ENCODE measurements around the gene ZNRF3. TPM values are rescaled to one million over a fixed set of nuclear protein-coding genes. Genes with fewer than 3 reads are reported as not detected.
"Not testable (repeated sequence)": the region's sequence is repeated elsewhere in the genome, so short reads cannot be mapped to it uniquely, and the experiment has no call there.

The ZNRF3 gene
- polyA plus RNA-seq, 1 of the 3 experiments (the other 2 are of a cell fraction), result 4.2 TPM

DNA sequence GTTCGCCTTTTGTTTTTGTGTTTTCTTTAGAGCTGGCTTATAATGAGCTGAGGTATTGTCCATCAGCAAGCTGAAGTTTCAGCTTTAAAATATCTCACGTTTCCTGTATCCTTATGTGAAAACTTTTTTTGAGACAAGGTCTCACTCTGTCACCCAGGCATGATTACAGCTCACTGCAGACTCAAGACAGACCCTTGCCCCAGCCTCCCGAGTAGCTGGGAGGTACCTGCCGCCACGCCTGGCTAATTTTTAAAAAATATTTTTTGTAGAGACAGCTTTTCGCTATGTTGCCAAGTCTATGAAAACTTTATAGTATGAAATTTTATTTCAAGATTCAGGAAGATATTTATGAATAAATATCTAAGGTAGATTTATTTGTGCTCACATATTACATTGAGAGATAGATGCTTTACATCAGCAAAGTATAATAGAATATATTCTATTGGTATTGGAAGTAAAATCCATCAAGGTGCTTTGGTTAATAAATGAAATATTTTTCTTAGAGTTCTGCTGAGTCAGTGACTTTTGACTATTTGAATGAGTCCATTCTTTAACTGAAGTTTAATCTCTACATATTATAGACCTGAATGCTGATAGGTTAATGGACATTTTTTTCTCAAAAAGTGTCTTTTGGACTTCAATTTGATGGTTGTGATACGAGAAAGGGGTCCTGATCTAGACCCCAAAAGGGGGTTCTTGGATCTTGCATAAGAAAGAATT is 199.6 kb downstream of the ZNRF3 start (continued):
- TF ChIP-seq, protein P1, sequence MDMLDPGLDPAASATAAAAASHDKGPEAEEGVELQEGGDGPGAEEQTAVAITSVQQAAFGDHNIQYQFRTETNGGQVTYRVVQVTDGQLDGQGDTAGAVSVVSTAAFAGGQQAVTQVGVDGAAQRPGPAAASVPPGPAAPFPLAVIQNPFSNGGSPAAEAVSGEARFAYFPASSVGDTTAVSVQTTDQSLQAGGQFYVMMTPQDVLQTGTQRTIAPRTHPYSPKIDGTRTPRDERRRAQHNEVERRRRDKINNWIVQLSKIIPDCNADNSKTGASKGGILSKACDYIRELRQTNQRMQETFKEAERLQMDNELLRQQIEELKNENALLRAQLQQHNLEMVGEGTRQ (IDR thresholded peaks at IDR 0.05; ENCODE audit: borderline replicate concordance, low read depth, low read length), result no peak
- TF ChIP-seq YY1 (IDR thresholded peaks at IDR 0.05; ENCODE audit: low read depth) (no peak), RXRA (IDR thresholded peaks at IDR 0.05; ENCODE audit: borderline replicate concordance, low read depth) (no peak), GABPA (IDR thresholded peaks at IDR 0.05; ENCODE audit: low read depth) (no peak), TCF12 (IDR thresholded peaks at IDR 0.05) (no peak), NFIC (IDR thresholded peaks at IDR 0.05; ENCODE audit: borderline replicate concordance) (no peak), EZH2phosphoT487 (IDR thresholded peaks at IDR 0.05; ENCODE audit: borderline replicate concordance, low read depth) (no peak), TEAD4 (IDR thresholded peaks at IDR 0.05; ENCODE audit: borderline replicate concordance, insufficient read depth) (no peak), RCOR1 (IDR thresholded peaks at IDR 0.05; ENCODE audit: low read length) (no peak), MEF2A (IDR thresholded peaks at IDR 0.05; ENCODE audit: borderline replicate concordance, low read depth) (no peak)

GRCh38 chr22:29083576-29083932 is 200.2 kb downstream of the ZNRF3 start:
- H3K79me2 ChIP-seq (ENCODE audit: insufficient read depth); H3K4me2 ChIP-seq; H3F3A ChIP-seq (replicated peaks; ENCODE audit: insufficient read depth); H3K36me3 ChIP-seq (replicated peaks in 1 of 2; ENCODE audit: control insufficient read depth in 1 of 2, insufficient read depth in 2 of 2, low read length in 1 of 2); CTCF ChIA-PET; POLR2A ChIA-PET; H3K27me3 ChIP-seq (ENCODE audit: insufficient read depth); H3K27ac ChIP-seq (ENCODE audit: low read depth in 2 of 2, low read length in 1 of 2); H4K20me1 ChIP-seq (ENCODE audit: insufficient read depth); DNase-seq; H3K9me2 ChIP-seq; H3K9me3 ChIP-seq; H3K9ac ChIP-seq; H3K4me3 ChIP-seq (ENCODE audit: low read depth in 2 of 2, low read length in 1 of 2); H2AFZ ChIP-seq (ENCODE audit: low read depth): not testable (repeated sequence)
- H3K4me1 ChIP-seq (ENCODE audit: control insufficient read depth in 1 of 2, insufficient read depth in 2 of 2, low read depth in 1 of 2, low read length in 1 of 2), result peaks cover 7 to 30% of the 10 kb centered on the region in 2 experiments; a peak in 3 of 4 replicates
- 95% methylated on average over 7 of the region's 7 CpGs for WGBS (ENCODE audit: low lambda C conversion rate)

DNA sequence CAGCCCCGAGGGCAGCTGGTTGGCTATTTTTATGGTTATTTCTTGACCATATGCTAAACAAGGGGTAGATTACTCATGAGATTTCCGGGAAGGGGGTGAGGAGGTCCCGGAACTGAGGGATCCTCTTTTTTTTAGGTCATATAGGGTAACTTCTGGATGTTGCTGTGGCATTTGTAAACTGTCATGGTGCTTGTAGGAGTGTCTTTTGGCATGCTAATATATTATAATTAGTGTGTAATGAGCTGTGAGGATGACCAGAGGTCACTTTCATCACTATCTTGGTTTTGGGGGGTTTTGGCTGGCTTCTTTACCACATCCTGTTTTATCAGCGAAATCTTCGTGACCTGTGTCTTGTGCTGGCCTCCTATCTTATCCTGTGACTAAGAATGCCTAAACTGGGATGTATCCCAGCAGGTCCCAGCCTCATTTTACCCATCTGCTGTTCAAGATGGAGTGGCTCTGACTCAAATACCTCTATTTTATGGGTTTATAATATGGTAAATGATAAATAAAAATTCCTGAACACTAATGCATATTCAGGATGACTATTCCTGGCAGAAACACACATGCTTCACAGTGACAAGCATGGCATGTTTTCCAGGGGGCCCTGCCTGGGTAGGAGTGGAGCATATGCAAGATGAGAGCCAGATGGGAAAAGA is 200.7 kb downstream of the ZNRF3 start:
- ChIA-PET CTCF (no interaction called here), POLR2A (no interaction called here)
- H3K4me2 ChIP-seq, result no peak overlapping the region
- H4K20me1 ChIP-seq (ENCODE audit: insufficient read depth), result no peaks in the 10 kb centered on the region
- H3F3A ChIP-seq (replicated peaks; ENCODE audit: insufficient read depth), result no peaks in the 10 kb centered on the region
- no peak overlapping the region for H3K27ac ChIP-seq (ENCODE audit: low read depth in 2 of 2, low read length in 1 of 2)
- no peaks in the 10 kb centered on the region for H3K27me3 ChIP-seq (ENCODE audit: insufficient read depth)
- H3K9me2 ChIP-seq, result no peaks in the 10 kb centered on the region
- no peak for DNase-seq
- H3K36me3 ChIP-seq (replicated peaks in 1 of 2; ENCODE audit: control insufficient read depth in 1 of 2, insufficient read depth in 2 of 2, low read length in 1 of 2), result no peaks in the 10 kb centered on the region
- no peak overlapping the region for H3K9ac ChIP-seq
- no peaks in the 10 kb centered on the region for H3K9me3 ChIP-seq
- TF ChIP-seq, protein P2, sequence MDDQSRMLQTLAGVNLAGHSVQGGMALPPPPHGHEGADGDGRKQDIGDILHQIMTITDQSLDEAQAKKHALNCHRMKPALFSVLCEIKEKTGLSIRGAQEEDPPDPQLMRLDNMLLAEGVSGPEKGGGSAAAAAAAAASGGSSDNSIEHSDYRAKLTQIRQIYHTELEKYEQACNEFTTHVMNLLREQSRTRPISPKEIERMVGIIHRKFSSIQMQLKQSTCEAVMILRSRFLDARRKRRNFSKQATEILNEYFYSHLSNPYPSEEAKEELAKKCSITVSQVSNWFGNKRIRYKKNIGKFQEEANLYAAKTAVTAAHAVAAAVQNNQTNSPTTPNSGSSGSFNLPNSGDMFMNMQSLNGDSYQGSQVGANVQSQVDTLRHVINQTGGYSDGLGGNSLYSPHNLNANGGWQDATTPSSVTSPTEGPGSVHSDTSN (IDR thresholded peaks at IDR 0.05), result no peak
- peak; percentile 14; the same call in 1 of the 2 replicates for TF ChIP-seq TCF12 (IDR thresholded peaks at IDR 0.05)
- 0 out of 2 replicates have a peak, but pooled peaks have one; percentile 10 for TF ChIP-seq NFIC (IDR thresholded peaks at IDR 0.05; ENCODE audit: borderline replicate concordance)
- H3K4me3 ChIP-seq (ENCODE audit: low read depth in 2 of 2, low read length in 1 of 2), result no peak overlapping the region
- no peaks in the 10 kb centered on the region for H3K79me2 ChIP-seq (ENCODE audit: insufficient read depth)
- no peak overlapping the region for H2AFZ ChIP-seq (ENCODE audit: low read depth)
- peaks cover 7 to 30% of the 10 kb centered on the region in 2 experiments; a peak in 3 of 4 replicates for H3K4me1 ChIP-seq (ENCODE audit: control insufficient read depth in 1 of 2, insufficient read depth in 2 of 2, low read depth in 1 of 2, low read length in 1 of 2)
- 78% methylated on average over 5 of the region's 5 CpGs for WGBS (ENCODE audit: low lambda C conversion rate)

Measured in SK-N-SH (cell line).